CD14-positive monocyte (primary cell): ENCODE results near the gene NEIL1. TPM values are rescaled to one million over a fixed set of nuclear protein-coding genes. Genes with fewer than 3 reads are reported as not detected.
"Not testable (repeated sequence)": the region's sequence is repeated elsewhere in the genome, so short reads cannot be mapped to it uniquely, and the experiment has no call there.

Experiments
- DNase-seq, 3 donors: peaks; one replicate each; pipeline ENCODE4 v3.0.0-alpha.2; 2011 to 2022
- H2AFZ ChIP-seq: 2 replicates; pipeline ENCODE4 v1.6.0; 2012; ENCODE audit warnings: mild to moderate bottlenecking, low read depth, low read length, inconsistent platforms; ENCODE audit not compliant: insufficient read depth, poor library complexity, severe bottlenecking
- H3K27ac ChIP-seq, 2 donors: 1 replicate in 1 of 2; 2 replicates in 1 of 2; pipeline ENCODE4 v1.5.1; 2012 to 2013; ENCODE audit warnings: low read length in 2 of 2, control low read depth in 1 of 2, inconsistent platforms in 1 of 2, low read depth in 1 of 2, mild to moderate bottlenecking in 1 of 2
- H3K27me3 ChIP-seq, 2 donors: one replicate each; pipeline versions ENCODE4 v1.6.0 to v1.6.1; 2011 to 2013; ENCODE audit warnings: low read length in 2 of 2; ENCODE audit not compliant: control insufficient read depth in 2 of 2, insufficient read depth in 2 of 2
- H3K36me3 ChIP-seq, 2 donors: replicated peaks in 1 of 2; 1 replicate in 1 of 2; 2 replicates in 1 of 2; pipeline versions ENCODE4 v1.5.1 to v1.6.1; 2012 to 2013; ENCODE audit warnings: low read length in 2 of 2, control low read depth in 1 of 2, inconsistent platforms in 1 of 2, mild to moderate bottlenecking in 1 of 2; ENCODE audit not compliant: insufficient read depth in 2 of 2, control insufficient read depth in 1 of 2
- H3K4me1 ChIP-seq, 2 donors: 1 replicate in 1 of 2; 2 replicates in 1 of 2; pipeline versions ENCODE4 v1.5.1 to v1.6.1; 2012 to 2013; ENCODE audit warnings: low read length in 2 of 2, control low read depth in 1 of 2, inconsistent platforms in 1 of 2, mild to moderate bottlenecking in 1 of 2, moderate library complexity in 1 of 2; ENCODE audit not compliant: insufficient read depth in 2 of 2, control insufficient read depth in 1 of 2
- H3K4me2 ChIP-seq: replicated peaks from 2 replicates; pipeline ENCODE3; 2012; ENCODE audit warnings: low read length, moderate library complexity, mild to moderate bottlenecking; ENCODE audit not compliant: poor library complexity, severe bottlenecking; ENCODE audit errors: extremely low read depth
- H3K4me3 ChIP-seq, 3 experiments: fragments of 200-600 bp in 1 of 3; sonication (generic) in 1 of 3; replicated peaks in 1 of 3; 1 replicate in 2 of 3; 2 replicates in 1 of 3; pipeline ENCODE4 v1.5.1; 2011 to 2013; ENCODE audit warnings: low read length in 3 of 3, mild to moderate bottlenecking in 3 of 3, control low read depth in 2 of 3, low read depth in 2 of 3, inconsistent platforms in 1 of 3, moderate library complexity in 1 of 3
- H3K79me2 ChIP-seq: 2 replicates; pipeline ENCODE4 v1.6.0; 2012; ENCODE audit warnings: mild to moderate bottlenecking, control low read depth, inconsistent platforms, low read length, moderate library complexity; ENCODE audit not compliant: insufficient read depth
- H3K9ac ChIP-seq: 2 replicates; pipeline ENCODE4 v1.6.0; 2017; ENCODE audit warnings: low read length, mild to moderate bottlenecking; ENCODE audit not compliant: insufficient read depth, poor library complexity, severe bottlenecking
- H3K9me3 ChIP-seq, 2 donors: replicated peaks in 1 of 2; 1 replicate in 1 of 2; 2 replicates in 1 of 2; pipeline versions ENCODE4 v1.5.1 to v1.6.1; 2012 to 2013; ENCODE audit warnings: low read length in 2 of 2, control low read depth in 1 of 2; ENCODE audit not compliant: control insufficient read depth in 1 of 2, insufficient read depth in 1 of 2
- H4K20me1 ChIP-seq: 2 replicates; pipeline ENCODE4 v1.6.0; 2012; ENCODE audit warnings: mild to moderate bottlenecking, low read length, control low read depth, moderate library complexity; ENCODE audit not compliant: insufficient read depth
- H3K27ac Mint-ChIP-seq, 7 donors: one replicate each; pipeline ENCODE4 v1.8.0; 2020; ENCODE audit warnings: mild to moderate bottlenecking in 7 of 7, mixed read lengths in 7 of 7, moderate library complexity in 6 of 7, inconsistent platforms in 2 of 7
- H3K27me3 Mint-ChIP-seq, 3 donors: one replicate each; pipeline ENCODE4 v1.8.0; 2021 to 2022; ENCODE audit warnings: low read depth in 3 of 3, mild to moderate bottlenecking in 3 of 3, mixed read lengths in 3 of 3, moderate library complexity in 3 of 3, inconsistent platforms in 1 of 3
- H3K36me3 Mint-ChIP-seq, 2 donors: one replicate each; pipeline ENCODE4 v1.8.0; 2020; ENCODE audit warnings: mixed read lengths in 2 of 2, inconsistent platforms in 1 of 2, mild to moderate bottlenecking in 1 of 2
- H3K4me1 Mint-ChIP-seq: one replicate; pipeline ENCODE4 v1.8.0; 2020; ENCODE audit warnings: mild to moderate bottlenecking, mixed read lengths
- H3K4me3 Mint-ChIP-seq, 2 donors: one replicate each; pipeline ENCODE4 v1.8.0; 2020; ENCODE audit warnings: mild to moderate bottlenecking in 2 of 2, mixed read lengths in 2 of 2, moderate library complexity in 1 of 2
- H3K9me3 Mint-ChIP-seq, 7 donors: one replicate each; pipeline ENCODE4 v1.8.0; 2020 to 2022; ENCODE audit warnings: mixed read lengths in 7 of 7, mild to moderate bottlenecking in 6 of 7, moderate library complexity in 6 of 7, inconsistent platforms in 2 of 7
- CTCF ChIP-seq: fragments of 200-600 bp; IDR thresholded peaks from one replicate; pipeline ENCODE4 v1.8.0; 2022; ENCODE audit warnings: antibody characterized with exemption, mild to moderate bottlenecking
- WGBS: methylation state at CpG from one replicate; pipeline ENCODE4 v1.1.5; 2013; ENCODE audit warnings: missing lambda C conversion rate; ENCODE audit not compliant: insufficient coverage; 5-methylcytosine and 5-hydroxymethylcytosine counted together
- intact Hi-C, 2 donors: fragments of 100-400 bp; cut with micrococcal nuclease; formaldehyde crosslinking; loops; one replicate each; pipeline versions ENCODE4 v1.15.0 to v1.15.1; 2023
- polyA plus RNA-seq, 3 donors: library from polyadenylated mRNA; depleted of rRNA in 1 of 3; unstranded in 2 of 3; stranded (reverse) in 1 of 3; fragments of 300-500 nt in 2 of 3; fragments of >200 nt in 1 of 3; fragmentation: Illumina TruSeq in 2 of 3; gene quantifications; 1 replicate in 2 of 3; 2 replicates in 1 of 3; pipeline ENCODE4 v1.2.3, GENCODE V29; 2012 to 2021

NEIL1 gene
- polyA plus RNA-seq, 3 donors: 0.52 to 6.7 (median 0.53) TPM

- peaks cover 4% of the 10 kb centered on the region for H3K79me2 ChIP-seq
- no peak for DNase-seq
- H3K9me3 Mint-ChIP-seq: peaks cover 0 to 1% (median 0%) of the 10 kb centered on the region in 7 donors
- no peak overlapping the region for H3K27ac Mint-ChIP-seq
- no peaks in the 10 kb centered on the region for H4K20me1 ChIP-seq
- H2AFZ ChIP-seq: no peak overlapping the region
- H3K36me3 Mint-ChIP-seq: peaks cover 20 to 23% of the 10 kb centered on the region in 2 donors
- peaks cover 7 to 20% (median 8%) of the 10 kb centered on the region in 3 donors for H3K27me3 Mint-ChIP-seq
- TF ChIP-seq CTCF: no peak
- WGBS: 100% methylated on average over 7 of the region's 13 CpGs
- H3K4me1 ChIP-seq: peaks cover 12 to 16% of the 10 kb centered on the region in 2 donors
- H3K9me3 ChIP-seq: no peaks in the 10 kb centered on the region
- H3K9ac ChIP-seq: no peak overlapping the region
- H3K27me3 ChIP-seq: peaks cover 2 to 4% of the 10 kb centered on the region in 2 donors
- H3K4me3 Mint-ChIP-seq: no peak overlapping the region
- H3K4me2 ChIP-seq: no peak overlapping the region
- peaks cover 26% of the 10 kb centered on the region for H3K4me1 Mint-ChIP-seq
- H3K27ac ChIP-seq: no peak overlapping the region
- intact Hi-C loops: no loop called here
- no peak overlapping the region for H3K4me3 ChIP-seq
- H3K36me3 ChIP-seq: peaks cover 0 to 4% of the 10 kb centered on the region in 2 donors
These were observed 7.2 kb upstream of the NEIL1 start for GRCh38 chr15:75339531-75340240.

DNA sequence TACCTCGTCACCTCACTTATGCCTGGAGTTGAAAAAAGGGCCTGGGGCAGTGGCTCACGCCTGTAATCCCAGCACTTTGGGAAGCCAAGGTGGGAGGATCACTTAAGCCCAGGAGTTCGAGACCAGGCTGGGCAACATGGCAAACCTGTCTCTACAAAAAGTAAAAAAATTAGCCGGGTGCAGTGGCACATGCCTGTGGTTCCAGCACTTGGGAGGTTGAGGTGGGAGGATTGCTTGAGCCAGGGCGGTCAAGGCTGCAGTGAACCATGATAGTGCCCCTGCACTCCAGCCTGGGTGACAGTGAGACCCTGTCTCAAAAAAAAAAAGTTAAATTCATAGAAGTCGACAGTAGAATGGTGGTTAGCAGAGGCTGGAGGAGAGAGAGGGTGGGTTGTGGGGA, 4.6 kb upstream of the NEIL1 start:
- Histone ChIP-seq H4K20me1 (no peaks in the 10 kb centered on the region), H3K4me1 (peaks cover 6 to 7% of the 10 kb centered on the region in 2 donors), H3K27me3 (peaks cover 12 to 27% of the 10 kb centered on the region in 2 donors), H3K9me3 (no peaks in the 10 kb centered on the region), H2AFZ (no peak overlapping the region), H3K36me3 (peaks cover 0 to 4% of the 10 kb centered on the region in 2 donors), H3K27ac (no peak overlapping the region), H3K9ac (no peak overlapping the region), H3K4me3 (no peak overlapping the region), H3K4me2 (no peak overlapping the region), H3K79me2 (no peaks in the 10 kb centered on the region)
- intact Hi-C loops: no loop called here
- 89% methylated on average over 5 of the region's 6 CpGs for WGBS
- no peak for TF ChIP-seq CTCF
- no peak overlapping the region for H3K4me3 Mint-ChIP-seq
- H3K27ac Mint-ChIP-seq: no peak overlapping the region
- H3K9me3 Mint-ChIP-seq: peaks cover 0 to 11% (median 3%) of the 10 kb centered on the region in 7 donors
- DNase-seq: no peak
- peaks cover 20 to 23% of the 10 kb centered on the region in 2 donors for H3K36me3 Mint-ChIP-seq
- peaks cover 18% of the 10 kb centered on the region for H3K4me1 Mint-ChIP-seq
- H3K27me3 Mint-ChIP-seq: peaks cover 32 to 40% (median 34%) of the 10 kb centered on the region in 3 donors

GRCh38 chr15:75343953-75344352, 2.9 kb upstream of the NEIL1 start:
- intact Hi-C loops, H3K9me3 ChIP-seq, H3K27ac Mint-ChIP-seq: not testable (repeated sequence)

More at GRCh38 chr15:75343953-75344352, 2.9 kb upstream of the NEIL1 start:
- 69% methylated on average over 6 of the region's 8 CpGs for WGBS
- H3K4me2 ChIP-seq, H3K27ac ChIP-seq, H3K79me2 ChIP-seq, H2AFZ ChIP-seq, H3K36me3 ChIP-seq, DNase-seq, H4K20me1 ChIP-seq, H3K9ac ChIP-seq, H3K4me3 ChIP-seq, H3K4me3 Mint-ChIP-seq: not testable (repeated sequence)
- Mint-ChIP-seq H3K4me1 (peaks cover 23% of the 10 kb centered on the region), H3K36me3 (peaks cover 21 to 24% of the 10 kb centered on the region in 2 donors), H3K27me3 (peaks cover 45 to 57% (median 49%) of the 10 kb centered on the region in 3 donors), H3K9me3 (peaks cover 3 to 26% (median 12%) of the 10 kb centered on the region in 7 donors)
- peaks cover 20 to 44% of the 10 kb centered on the region in 2 donors for H3K27me3 ChIP-seq
- peaks cover 21 to 24% of the 10 kb centered on the region in 2 donors for H3K4me1 ChIP-seq
